ENCODE data around the gene TRMT112.
"Not testable (repeated sequence)": the region's sequence is repeated elsewhere in the genome, so short reads cannot be mapped to it uniquely, and the experiment has no call there.

Gene TRMT112

DNA sequence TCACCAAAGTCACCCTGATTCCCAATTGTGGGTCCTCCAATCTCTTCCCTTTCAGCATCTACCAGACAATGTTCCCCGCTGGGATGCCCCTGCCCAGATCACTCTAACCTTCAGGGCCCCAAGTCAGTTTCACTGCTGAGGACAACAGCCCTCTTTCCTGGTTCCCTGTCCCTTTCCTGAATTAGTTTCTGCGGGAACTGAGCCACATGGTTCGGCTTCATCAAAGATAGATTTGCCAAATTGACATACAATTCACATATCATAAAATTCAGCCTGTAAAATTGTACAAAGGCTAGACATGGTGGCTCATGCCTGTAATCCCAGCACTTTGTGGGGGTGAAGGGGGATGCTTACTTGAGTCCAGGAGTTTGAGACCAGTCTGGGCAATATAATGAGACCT, 10.6 kb upstream of the TRMT112 start:
- DNase-seq = no peak

DNA sequence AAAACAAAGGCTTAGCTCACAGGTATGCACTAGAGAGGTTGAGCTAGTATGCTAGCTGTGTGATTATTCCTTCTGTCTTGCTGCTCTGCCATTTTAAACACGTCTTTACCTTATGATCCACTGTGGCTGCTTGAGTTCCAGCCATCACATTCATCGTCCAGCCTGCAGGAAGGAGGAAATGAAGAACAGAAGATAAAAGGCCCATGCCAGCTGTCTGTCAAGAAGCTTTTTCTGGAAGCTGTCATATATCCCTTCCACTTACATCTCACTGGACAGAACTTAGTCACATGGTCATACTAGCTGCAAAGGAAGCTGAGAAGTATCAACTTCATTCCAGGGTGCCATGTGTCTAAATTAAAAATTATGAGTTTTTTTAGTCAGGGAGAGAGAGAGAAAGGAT, 10.0 kb upstream of the TRMT112 start:
- DNase-seq = no peak

DNA sequence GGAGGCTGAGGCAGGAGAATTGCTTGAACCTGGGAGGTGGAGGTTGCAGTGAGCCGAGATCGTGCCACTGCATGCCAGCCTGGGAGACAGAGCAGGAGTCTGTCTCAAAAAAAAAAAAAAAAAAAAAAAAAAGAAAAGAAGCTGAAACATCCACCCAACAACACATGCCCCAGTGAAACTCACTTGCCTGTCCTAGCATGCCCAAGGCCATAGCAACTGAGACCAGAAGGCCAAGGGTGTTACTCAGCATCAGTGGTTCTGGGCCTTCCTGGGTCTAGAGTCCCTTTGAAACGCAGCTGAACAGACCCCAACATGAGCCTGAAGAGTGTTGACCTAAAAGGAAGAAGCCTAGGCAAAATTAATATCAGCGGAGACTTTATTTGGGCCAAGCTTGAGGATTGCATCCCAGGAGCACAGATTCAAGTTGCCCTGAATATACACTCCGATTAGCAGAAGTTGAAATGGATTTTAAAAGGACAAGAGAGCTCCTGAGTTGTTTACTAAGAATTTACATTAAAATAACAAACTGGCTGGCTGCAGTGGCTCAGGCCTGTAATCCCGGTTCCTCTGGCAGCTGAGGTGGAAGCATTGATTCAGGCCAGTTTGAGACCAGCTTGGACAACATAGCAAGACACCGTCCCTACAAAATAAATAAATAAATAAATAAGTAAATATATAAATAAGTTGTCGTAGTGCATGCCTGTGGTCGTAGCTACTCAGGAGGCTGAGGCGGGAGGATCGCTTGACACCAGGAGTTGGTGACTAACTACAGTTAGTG, 7.5 kb upstream of the TRMT112 start:
- no peak for DNase-seq

DNA sequence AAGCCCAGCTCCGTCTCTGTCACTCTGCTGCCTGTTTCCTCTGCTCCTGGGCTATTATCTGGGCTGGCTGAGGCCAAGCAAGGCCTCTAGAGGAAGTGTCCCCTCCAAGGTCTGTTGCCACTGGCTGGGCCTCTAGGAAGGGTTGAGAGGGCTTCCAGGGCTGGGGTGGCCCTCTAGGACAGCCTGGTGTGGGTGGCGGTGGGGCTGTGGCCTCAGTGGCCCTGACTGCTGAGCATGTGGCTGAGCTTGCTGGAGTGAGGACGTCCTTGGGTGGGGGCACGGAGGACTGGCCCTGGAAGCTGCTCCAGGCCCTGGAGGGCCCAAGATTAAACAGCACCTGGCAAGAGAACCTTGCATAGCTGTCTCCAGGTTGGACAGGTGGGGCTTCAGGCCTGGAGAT, 6.6 kb upstream of the TRMT112 start:
- not testable (repeated sequence) for DNase-seq

DNA sequence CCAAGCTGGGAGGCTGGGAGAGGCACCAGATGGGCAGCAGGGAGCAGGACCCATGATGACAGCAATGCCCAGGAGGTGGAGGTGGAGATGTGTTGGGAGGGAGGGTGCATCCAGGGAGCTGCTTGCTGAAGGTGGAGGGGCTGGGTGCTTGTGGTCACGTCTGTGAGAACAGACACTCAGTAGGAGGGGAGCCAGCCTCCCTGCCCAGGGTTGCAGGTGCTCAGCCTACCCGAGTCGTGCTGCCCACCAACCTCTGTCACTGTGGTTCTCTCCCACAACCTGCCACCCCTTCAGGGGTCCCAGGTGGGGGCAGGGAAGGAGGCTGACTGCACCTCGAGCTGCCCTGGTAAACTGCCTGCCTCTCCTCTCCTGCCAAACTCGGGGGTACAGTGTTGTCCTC, 6.0 kb upstream of the TRMT112 start:
- no peak for DNase-seq

DNA sequence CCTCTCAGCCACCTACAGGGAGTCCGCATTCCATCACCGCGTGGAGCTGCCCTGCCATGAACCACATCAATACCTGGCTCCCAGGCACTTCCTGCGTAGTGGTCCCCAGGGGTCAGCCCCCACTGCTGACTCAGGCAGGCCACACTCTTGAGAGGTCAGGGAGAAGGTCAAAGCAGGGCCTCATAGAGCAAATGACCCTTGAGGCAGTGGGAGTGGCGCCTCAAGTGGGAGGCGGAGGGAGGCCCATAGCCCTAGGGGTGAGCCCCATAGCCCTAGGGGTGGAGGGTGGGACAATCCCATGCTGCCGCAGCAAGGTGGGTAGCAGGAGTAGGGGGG, 5.5 kb upstream of the TRMT112 start:
- DNase-seq = peak; percentile 1

DNA sequence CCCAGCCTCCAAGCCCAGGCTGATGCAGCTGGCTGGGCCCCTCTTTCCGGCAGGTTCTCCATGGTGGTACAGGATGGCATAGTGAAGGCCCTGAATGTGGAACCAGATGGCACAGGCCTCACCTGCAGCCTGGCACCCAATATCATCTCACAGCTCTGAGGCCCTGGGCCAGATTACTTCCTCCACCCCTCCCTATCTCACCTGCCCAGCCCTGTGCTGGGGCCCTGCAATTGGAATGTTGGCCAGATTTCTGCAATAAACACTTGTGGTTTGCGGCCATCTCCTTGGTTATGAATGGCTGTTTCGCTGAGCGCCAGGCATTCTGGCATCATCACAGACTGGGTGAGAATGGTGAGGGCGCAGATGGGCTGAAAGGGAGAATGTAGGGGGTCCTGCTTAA, 4.2 kb upstream of the TRMT112 start:
- DNase-seq = peak; percentile 87

DNA sequence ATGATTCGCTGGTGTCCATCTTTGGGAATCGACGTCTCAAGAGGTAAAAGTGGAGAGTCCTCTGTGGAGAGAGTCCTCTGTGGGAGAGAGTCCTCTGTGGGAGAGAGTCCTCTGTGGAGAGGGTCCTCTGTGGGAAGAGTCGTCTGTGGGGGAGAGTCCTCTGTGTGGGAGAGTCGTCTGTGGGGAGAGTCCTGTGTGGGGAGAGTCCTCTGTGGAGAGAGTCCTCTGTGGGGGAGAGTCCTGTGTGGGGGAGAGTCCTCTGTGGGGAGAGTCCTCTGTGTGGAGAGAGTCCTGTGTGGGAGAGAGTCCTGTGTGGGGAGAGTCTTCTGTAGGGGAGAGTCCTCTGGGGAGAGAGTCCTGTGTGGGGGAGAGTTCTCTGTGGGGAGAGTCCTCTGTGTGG, 3.7 kb upstream of the TRMT112 start:
- DNase-seq = no peak

DNA sequence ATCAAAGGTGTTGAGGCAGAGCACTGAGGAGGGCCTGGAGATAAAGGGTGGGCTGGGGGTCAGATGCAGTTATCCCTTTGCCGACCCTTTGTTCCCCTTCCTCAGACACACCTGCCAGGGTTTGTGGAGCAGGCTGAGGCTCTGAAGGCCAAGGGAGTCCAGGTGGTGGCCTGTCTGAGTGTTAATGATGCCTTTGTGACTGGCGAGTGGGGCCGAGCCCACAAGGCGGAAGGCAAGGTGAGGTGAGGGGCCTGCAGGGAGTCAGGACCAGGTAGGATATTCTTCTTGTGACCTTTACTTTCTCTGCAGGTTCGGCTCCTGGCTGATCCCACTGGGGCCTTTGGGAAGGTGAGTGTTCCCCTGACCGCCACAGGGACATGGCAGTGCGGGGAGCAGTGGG, 3.2 kb upstream of the TRMT112 start:
- no peak for DNase-seq

DNA sequence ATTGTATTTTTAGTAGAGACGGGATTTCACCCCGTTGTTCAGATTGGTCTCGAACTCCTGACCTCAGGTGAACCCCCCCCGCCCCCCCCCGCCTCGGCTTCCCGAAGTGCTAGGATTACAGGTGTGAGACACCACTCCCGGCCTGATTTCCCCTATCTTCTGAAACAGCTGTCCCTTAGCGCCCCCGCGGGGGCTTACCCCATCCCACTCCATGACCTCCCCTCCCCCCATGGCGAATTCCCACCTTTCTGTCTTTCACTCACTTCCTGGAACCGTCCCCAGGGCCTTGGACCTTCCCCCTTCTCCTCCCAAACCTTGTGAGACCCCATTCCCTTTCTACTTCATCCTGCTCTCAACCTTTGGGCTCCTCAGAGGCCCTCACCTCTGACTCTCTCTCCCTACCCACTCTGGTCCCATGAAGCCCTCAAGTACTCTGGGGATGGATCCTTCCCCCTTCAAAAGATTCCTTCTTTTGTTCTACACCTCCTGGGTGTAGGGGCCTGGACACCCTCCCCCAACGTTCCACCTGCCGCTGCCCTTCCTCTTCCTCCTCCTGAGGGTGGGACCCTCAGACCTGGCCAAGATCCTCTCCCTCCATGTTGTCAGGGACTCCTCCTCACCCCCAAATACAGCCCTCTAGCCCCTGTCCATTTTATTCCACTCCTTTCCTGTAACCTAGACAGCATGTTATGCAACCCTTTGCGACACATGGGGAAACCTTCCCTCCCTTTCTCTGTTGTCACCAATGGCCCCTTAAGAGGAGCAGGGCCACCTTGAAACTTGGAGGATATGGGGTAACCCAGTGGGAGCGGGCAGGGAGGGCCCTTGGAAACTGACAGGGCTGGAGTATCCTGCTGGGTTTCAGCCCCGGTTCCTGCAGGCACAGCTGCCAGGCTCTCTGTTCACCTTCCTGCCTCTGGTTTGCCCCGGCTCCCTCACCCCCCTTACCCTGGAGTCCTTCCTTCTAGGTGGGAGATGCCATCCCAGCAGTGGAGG, 1.7 kb upstream of the TRMT112 start:
- DNase-seq = no peak

DNA sequence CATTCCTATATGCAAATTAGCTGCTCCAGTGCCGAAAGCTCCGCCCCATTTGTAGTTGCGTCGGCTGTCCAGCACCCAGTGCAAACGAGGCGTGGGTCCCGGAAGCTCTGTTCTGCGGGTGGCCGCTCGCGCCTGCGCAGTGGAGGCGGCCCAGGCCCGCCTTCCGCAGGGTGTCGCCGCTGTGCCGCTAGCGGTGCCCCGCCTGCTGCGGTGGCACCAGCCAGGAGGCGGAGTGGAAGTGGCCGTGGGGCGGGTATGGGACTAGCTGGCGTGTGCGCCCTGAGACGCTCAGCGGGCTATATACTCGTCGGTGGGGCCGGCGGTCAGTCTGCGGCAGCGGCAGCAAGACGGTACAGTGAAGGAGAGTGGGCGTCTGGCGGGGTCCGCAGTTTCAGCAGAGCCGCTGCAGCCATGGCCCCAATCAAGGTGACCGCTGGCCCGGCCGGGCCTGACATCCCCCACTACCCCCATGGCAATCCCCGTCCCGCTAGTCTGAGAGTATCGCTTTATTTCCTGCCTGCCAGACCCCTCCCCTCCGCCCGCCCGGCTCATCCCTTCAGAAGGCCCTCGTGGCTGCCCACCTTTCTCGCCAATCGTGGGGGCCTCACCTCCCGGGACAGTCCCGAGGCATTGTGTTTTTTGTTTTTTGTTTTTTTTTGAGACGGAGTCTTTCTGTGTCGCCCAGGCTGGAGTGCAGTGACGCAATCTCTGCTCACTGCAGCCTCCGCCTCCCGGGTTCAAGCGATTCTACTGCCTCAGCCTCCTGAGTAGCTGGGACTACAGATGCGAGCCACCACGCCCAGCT, 804 bp upstream of the TRMT112 start, which contains the start of gene PRDX5:
PRDX5 (plus strand) TSS at position 161 of the 805 bp plus-strand sequence; CDS start at position 256, 95 bp downstream.
- DNase-seq = peak; percentile 92

DNA sequence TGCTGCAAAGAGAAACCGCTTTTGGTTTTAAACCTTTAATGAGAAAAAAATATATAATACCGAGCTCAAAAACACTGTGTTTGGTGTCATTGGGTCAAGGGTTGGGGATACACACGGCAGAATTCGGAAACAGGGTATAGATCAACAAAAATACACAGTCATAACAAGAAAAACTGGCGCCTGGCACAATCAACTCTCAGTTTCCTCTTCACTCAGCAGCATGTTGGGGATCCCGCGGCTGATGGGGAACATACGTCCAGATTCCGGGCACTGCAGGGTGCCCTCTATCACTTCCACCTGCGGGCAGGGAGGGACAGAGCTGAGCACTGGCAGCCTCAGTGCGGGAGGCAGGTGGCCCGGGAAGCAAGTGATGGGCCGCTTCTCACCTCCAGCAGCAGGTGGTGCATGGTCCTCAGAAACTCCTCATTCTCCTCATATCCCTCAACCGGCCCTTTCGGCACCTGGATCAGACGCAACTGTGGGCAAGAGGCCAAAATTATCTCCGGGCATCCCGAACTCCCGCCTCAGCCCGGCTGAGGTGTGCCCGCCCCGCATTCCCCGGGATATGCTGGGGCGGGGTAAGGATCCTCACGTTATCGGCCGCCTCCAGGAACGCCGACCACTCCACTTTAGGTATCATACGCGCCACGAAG, 561 bp downstream of the TRMT112 start:
- DNase-seq = peak; percentile 57

DNA sequence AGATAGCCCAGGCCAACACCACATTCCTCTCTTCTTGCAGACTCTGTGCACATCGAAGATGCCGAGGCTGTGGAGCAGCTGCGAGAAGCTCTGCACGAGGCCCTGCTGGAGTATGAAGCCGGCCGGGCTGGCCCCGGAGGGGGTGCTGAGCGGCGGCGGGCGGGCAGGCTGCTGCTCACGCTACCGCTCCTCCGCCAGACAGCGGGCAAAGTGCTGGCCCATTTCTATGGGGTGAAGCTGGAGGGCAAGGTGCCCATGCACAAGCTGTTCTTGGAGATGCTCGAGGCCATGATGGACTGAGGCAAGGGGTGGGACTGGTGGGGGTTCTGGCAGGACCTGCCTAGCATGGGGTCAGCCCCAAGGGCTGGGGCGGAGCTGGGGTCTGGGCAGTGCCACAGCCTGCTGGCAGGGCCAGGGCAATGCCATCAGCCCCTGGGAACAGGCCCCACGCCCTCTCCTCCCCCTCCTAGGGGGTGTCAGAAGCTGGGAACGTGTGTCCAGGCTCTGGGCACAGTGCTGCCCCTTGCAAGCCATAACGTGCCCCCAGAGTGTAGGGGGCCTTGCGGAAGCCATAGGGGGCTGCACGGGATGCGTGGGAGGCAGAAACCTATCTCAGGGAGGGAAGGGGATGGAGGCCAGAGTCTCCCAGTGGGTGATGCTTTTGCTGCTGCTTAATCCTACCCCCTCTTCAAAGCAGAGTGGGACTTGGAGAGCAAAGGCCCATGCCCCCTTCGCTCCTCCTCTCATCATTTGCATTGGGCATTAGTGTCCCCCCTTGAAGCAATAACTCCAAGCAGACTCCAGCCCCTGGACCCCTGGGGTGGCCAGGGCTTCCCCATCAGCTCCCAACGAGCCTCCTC, 1.5 kb downstream of the TRMT112 start:
- not testable (repeated sequence) for DNase-seq

DNA sequence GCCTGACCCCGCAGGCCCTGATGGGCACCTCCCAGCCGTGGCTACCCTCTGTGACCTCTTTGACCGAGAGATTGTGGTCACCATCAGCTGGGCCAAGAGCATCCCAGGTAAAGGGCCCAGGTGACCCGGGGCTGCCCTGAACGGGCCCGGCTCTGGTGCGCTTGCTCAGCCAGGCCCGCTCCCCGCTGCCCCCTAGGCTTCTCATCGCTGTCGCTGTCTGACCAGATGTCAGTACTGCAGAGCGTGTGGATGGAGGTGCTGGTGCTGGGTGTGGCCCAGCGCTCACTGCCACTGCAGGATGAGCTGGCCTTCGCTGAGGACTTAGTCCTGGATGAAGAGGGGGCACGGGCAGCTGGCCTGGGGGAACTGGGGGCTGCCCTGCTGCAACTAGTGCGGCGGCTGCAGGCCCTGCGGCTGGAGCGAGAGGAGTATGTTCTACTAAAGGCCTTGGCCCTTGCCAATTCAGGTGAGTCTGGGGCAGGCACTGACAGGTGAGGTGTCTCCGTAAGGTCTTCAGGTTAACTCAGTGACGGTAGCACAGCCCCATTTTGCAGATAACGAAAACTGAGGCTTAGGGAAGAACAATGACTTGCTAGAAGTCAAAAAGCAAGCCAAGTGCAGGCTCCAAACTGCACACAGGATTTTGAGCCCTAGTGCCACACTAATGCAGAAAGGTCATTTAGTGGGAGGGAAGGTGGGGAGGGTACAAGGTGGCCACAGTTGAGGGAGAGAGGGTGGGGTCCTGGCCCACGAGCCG, 2.4 kb downstream of the TRMT112 start:
- no peak for DNase-seq

DNA sequence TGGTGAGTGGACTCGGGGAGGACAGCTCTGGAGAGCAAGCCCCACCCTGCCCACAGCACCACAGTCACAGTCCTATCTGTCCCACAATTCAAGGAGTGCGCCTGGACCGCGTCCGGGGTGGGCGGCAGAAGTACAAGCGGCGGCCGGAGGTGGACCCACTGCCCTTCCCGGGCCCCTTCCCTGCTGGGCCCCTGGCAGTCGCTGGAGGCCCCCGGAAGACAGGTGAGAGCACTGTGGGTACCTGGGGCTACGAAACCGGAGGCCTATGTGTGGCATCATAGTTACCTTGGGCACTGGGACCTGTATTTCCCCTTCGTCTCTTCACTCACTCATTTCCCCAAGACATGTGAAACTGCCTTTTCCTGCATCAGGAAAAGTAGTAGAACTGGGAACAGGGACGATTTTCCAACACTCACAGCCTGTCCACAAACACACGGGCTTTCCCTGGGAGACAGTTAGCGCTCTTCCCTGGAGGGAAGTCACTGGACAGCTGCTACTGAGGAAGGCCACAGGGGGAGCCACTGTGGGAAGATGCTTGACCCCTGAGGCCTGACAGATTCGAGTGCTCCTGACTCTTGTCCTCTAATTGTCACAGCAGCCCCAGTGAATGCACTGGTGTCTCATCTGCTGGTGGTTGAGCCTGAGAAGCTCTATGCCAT, 3.1 kb downstream of the TRMT112 start:
- no peak for DNase-seq

DNA sequence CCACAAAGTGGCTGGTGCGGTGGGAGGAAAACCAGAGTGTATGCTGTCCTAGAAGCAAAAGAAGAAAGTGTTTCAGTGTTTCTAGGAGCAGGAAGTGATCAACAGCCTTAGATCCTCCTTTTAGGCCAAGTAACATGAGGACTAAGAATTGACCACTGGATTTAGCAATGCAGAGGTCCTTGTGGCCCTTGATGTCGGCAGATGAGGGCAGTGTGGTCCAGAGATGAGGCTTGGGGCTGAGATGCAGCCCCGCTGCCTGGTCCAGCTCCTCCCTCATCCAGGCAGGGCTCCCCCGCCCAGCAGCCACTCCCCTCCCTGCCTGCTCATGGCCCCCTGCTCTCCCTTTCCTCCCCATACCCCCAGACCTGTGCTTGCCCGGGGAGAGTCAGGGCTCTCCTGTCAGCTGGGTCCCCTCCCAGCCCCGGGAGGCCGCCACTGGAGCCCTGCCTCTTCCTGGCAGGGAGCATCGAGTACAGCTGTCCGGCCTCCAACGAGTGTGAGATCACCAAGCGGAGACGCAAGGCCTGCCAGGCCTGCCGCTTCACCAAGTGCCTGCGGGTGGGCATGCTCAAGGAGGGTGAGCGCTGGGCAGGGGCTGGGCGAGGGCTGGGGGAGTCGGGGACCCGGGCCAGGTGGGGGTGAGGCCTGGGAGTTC, 3.7 kb downstream of the TRMT112 start:
- no peak for DNase-seq

DNA sequence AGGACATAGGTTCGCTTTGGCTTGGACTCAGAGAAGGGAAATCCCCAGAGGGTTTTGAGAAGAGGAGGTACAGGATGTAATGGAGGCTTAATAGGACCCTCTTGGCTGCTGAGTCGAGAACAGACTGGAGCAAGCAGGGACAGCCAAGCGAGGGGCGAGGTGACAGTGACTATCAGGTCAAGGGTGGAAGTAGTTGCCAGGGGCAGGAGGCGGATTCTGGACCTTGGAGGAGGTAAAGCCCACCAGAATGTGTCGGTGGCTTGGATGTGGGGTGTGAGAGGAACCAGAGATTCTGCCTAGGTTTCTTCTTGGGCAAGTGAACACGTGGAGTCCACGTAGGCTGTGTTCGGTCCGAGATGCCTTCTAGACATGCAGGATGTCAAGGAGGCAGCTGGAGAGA, 4.4 kb downstream of the TRMT112 start:
- no peak for DNase-seq

DNA sequence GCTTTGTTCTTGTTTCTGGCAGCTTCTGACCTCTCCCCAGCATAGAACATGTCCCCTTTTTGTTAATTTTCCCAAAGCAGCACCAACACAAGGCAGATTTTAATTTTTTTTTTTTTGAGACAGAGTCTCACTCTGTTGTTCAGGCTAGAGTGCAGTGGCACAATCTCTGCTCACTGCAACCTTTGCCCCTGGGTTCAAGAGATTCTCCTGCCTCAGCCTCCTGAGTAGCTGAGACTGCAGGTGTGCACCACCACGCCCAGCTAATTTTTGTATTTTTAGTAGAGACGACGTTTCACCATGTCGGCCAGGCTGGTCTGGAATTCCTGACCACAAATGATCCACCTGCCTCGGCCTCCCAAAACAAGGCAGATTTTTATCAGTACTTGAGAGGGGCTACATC, 9.6 kb downstream of the TRMT112 start:
- DNase-seq = not testable (repeated sequence)

DNA sequence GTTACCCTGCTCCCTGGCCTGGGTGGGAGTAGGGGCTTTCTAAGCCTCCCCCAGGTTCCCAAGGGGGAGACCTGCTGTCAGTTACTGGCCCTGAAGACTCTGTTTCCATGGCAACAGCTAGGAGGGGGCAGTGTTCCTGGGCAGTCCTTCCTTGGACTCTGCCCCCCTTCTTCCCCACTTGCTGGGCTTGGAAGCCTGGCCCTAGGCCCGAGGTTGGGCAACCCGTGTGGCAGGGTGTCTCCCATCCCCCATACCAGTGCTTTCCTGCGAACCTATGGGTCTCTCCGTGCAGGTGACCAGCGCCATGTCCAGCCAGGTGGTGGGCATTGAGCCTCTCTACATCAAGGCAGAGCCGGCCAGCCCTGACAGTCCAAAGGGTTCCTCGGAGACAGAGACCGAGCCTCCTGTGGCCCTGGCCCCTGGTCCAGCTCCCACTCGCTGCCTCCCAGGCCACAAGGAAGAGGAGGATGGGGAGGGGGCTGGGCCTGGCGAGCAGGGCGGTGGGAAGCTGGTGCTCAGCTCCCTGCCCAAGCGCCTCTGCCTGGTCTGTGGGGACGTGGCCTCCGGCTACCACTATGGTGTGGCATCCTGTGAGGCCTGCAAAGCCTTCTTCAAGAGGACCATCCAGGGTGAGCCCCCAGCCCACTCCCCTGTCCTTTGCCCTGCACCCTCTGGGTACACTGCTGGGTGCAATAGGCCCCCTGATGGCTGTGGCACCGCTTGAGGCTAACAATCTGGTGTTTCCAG, 10.3 kb downstream of the TRMT112 start:
- DNase-seq = no peak

Measured in NCI-H226 (cell line).